ENCODE measurements around the gene PCGF1.

PCGF1 gene

GRCh38 chr2:74546004-74546403 lies 38.5 kb upstream of the PCGF1 start:
- H3K4me3 ChIP-seq (ENCODE audit: low read depth, low read length), result no peak overlapping the region
- no peak for TF ChIP-seq CTCF (IDR thresholded peaks at IDR 0.05; ENCODE audit: borderline replicate concordance, insufficient read depth, low read depth, low read length)

- no peak overlapping the region for H3K4me3 ChIP-seq (ENCODE audit: low read depth, low read length)
- 0 out of 2 replicates have a peak, but pooled peaks have one; percentile 5 for TF ChIP-seq CTCF (IDR thresholded peaks at IDR 0.05; ENCODE audit: borderline replicate concordance, insufficient read depth, low read depth, low read length)
Observed at GRCh38 chr2:74544634-74545033, 37.1 kb upstream of the PCGF1 start.

DNA sequence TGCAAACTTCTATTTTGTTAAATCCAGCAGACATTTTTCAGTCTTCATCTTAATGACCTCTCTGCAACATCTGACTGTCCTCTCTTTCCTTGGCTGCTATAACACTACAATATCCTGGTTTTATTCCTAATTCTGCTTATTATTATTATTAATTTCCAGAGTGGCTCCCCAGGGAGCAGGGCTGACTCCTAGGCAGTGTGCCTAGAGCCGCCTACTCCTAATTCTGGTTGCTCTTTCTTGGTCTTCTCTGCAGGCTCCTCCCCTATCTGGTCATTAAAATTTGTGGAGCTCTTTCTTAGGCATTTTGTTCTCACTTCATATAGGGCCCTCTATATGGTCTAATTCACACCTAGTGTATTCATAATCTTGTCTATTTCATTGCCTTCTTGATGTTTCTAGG lies 35.5 kb upstream of the PCGF1 start:
- H3K4me3 ChIP-seq (ENCODE audit: low read depth, low read length), result no peak overlapping the region
- no peak for TF ChIP-seq CTCF (IDR thresholded peaks at IDR 0.05; ENCODE audit: borderline replicate concordance, insufficient read depth, low read depth, low read length)

GRCh38 chr2:74540291-74540690 lies 32.8 kb upstream of the PCGF1 start:
- TF ChIP-seq CTCF (IDR thresholded peaks at IDR 0.05; ENCODE audit: borderline replicate concordance, insufficient read depth, low read depth, low read length), result no peak
- H3K4me3 ChIP-seq (ENCODE audit: low read depth, low read length), result no peak overlapping the region

GRCh38 chr2:74538881-74539339 lies 31.4 kb upstream of the PCGF1 start:
- no peak overlapping the region for H3K4me3 ChIP-seq (ENCODE audit: low read depth, low read length)
- TF ChIP-seq CTCF (IDR thresholded peaks at IDR 0.05; ENCODE audit: borderline replicate concordance, insufficient read depth, low read depth, low read length), result no peak

- TF ChIP-seq CTCF (IDR thresholded peaks at IDR 0.05; ENCODE audit: borderline replicate concordance, insufficient read depth, low read depth, low read length), result no peak
Observed at GRCh38 chr2:74537140-74537539, 29.6 kb upstream of the PCGF1 start.

DNA sequence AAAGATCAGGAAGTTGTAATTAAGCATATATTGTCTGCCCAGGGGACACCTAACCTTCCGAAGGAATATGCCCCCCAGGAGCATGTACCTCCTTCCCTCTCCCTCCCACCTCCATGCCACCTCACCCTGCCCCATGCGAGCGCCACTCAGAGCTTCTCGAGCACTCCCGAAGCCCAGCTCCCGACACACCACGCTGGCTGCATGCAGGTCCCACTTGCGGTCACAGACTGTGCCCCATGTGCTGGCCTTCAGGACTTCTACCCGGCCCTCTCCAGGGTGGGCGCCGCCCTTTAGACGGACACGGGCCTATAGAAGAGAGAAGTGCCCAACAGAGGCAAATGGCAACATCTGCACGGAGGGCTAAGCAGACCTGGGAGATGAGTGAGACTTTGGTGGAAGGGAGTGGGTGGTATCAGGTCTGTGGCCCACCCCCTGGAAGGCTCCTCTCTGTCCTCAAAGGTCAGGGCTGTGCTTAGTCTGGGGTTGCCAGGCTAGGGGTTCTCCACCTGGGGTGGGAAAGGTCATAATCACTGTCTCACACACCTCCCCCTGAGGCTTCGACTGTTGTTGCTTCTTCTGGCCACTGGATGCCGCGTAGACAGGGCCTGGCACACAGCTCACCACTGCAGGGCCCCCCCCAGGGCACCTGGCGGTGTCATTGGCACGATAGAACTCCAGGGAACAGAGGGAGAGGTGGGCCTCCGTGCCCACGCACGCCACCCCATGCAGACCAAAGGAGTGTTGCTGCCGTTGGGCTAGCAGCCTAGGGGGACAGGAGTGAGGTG lies 28.9 kb upstream of the PCGF1 start:
- H3K4me3 ChIP-seq (ENCODE audit: low read depth, low read length), result no peak overlapping the region
- TF ChIP-seq CTCF (IDR thresholded peaks at IDR 0.05; ENCODE audit: borderline replicate concordance, insufficient read depth, low read depth, low read length), result no peak

More at GRCh38 chr2:74537140-74537539, 29.6 kb upstream of the PCGF1 start:
- H3K4me3 ChIP-seq (ENCODE audit: low read depth, low read length), result no peak overlapping the region
